T1000 (cell line): ENCODE measurements around the gene DMP1.

Experiments
- DNase-seq: peaks from one replicate; lab custom pipeline; 2025; ENCODE audit warnings: mixed read lengths; lab: John Stamatoyannopoulos, UW

DMP1 gene, protein sequence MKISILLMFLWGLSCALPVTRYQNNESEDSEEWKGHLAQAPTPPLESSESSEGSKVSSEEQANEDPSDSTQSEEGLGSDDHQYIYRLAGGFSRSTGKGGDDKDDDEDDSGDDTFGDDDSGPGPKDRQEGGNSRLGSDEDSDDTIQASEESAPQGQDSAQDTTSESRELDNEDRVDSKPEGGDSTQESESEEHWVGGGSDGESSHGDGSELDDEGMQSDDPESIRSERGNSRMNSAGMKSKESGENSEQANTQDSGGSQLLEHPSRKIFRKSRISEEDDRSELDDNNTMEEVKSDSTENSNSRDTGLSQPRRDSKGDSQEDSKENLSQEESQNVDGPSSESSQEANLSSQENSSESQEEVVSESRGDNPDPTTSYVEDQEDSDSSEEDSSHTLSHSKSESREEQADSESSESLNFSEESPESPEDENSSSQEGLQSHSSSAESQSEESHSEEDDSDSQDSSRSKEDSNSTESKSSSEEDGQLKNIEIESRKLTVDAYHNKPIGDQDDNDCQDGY

DNA sequence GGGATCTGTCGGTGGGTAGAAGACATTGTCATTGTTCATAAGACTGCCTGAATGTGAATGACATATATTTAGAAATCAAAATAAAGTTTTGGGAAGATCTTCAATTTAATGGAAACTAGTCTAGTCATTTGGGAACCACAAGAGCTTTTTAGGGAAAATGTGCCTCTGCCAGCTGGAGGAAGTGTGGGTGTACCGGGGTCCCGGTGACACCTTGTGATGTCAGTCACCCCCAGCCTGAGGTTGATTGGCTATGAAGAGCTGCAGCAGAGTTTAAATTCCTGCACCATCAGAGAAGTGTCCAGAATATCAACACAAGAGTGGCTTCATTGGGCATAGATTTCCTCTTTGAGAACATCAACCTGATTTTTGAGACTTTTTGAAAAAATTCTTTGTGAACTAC is at the start of gene DMP1:
TSS of gene DMP1 (plus strand) at position 301 of the 400 bp plus-strand sequence. CDS start 6,213 bp downstream, outside the sequence.
- DNase-seq, result no peak

DNA sequence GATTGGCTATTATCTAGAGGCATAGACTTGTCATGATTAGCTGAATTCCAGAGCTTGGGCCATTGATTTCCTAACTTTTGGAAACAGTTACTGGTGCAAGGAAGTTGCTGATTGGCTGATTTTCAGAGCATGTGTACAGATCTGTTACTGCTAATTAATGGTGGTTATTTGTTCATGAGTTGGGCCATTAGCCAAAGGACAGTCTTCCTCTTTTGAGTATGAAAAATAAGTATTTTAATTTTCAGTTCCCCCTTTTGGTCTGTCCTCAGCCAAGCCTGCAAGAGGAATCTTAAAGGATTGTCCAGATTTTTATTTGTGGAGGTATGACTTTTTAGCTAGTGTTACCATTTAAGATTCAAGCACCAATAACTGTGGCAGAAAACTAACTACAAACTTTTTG is 48.7 kb upstream of the DMP1 start:
- DNase-seq, result no peak

DNA sequence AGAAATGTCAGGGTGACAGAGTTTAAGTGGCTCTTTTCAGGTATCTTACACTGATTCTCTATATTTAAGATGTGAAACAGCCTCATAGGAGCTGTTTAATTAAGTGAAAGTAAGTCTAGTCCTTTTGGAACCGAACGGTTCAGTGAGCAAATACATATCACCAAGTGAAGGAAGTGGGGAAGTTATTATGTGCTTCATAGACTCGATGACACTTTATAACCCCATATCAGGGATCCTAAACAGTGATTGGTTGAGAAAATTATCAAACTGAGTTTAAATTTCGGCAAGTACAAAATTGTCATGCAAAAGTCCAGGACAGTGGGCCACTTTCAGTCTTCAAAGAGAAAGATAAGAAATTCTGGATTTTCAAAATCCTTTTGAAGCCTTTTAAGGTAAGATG is 41.9 kb upstream of the DMP1 start, which contains the start of gene DSPP:
TSS of gene DSPP (plus strand) at position 301 of the 400 bp plus-strand sequence. CDS start 2,380 bp downstream, outside the sequence.
- no peak for DNase-seq

DNA sequence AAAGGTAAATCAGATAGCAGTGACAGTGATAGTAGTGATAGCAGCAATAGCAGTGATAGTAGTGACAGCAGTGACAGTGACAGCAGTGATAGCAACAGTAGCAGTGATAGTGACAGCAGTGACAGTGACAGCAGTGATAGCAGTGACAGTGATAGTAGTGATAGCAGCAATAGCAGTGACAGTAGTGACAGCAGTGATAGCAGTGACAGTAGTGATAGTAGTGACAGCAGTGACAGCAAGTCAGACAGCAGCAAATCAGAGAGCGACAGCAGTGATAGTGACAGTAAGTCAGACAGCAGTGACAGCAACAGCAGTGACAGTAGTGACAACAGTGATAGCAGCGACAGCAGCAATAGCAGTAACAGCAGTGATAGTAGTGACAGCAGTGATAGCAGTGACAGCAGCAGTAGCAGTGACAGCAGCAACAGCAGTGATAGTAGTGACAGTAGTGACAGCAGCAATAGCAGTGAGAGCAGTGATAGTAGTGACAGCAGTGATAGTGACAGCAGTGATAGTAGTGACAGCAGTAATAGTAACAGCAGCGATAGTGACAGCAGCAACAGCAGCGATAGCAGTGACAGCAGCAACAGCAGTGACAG is 35.7 kb upstream of the DMP1 start:
- no peak for DNase-seq

DNA sequence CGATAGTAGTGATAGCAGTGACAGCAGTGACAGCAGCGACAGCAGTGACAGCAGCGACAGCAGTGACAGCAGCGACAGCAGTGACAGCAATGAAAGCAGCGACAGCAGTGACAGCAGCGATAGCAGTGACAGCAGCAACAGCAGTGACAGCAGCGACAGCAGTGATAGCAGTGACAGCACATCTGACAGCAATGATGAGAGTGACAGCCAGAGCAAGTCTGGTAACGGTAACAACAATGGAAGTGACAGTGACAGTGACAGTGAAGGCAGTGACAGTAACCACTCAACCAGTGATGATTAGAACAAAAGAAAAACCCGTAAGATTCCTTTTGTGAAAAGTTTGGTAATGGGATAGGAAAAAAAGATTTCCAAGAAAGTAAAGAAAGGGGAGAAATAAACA is 33.8 kb upstream of the DMP1 start:
- no peak for DNase-seq

DNA sequence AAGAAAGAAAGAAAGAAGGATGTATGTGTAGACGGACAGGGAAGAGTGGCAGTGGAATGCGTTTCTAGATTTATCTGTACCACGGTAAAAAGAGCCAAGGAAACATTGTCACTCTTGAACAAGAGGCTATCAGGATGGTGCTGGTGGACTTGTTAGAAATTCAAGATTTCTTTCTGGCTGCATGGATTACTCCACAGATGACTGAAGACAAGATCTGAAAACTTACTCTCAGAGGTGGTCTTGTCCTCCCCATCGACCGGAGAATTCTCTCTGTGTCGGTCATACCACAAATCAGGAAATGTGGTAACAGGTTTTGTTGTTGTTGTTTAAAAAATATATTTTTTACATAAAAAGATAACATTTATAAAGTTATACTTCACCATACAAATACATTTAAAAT is 30.0 kb upstream of the DMP1 start:
- DNase-seq, result no peak

DNA sequence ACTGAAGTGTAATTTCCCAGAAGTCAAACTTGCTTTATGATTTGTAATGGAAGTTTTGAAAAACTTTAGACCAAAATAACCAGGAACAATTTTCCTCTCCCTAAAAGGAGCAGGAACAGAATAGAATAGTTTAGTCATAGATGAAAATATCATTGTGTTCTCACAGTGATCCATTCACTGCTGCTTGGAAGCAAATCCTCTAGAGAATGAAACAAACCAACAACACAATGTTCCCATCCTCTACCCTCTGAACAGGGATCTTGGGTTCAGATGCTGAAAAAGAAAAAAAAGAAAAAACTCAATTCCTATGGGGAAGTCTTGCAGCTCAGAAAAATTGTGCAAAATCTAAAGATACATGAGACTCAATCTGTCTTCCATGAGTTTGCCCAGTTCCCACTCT is 29.6 kb upstream of the DMP1 start:
- no peak for DNase-seq

DNA sequence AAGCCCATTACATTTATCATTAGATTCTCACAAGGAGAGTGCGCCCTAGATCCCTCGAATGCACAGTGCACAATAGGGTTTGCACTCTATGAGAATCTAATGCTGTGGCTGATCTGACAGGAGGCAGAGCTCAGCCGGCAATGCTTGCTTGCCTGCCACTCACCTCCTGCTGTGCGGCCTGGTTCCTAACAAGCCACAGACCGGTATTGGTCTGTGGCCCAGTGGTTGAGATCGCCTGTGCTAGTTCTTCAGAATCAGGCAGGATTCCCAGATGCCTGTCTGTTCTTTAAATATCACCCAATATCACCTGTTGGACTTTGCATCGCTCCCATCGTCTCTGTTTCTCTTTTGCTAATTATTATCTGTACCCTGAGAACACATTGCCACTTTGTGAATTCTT is 27.8 kb upstream of the DMP1 start:
- no peak for DNase-seq

DNA sequence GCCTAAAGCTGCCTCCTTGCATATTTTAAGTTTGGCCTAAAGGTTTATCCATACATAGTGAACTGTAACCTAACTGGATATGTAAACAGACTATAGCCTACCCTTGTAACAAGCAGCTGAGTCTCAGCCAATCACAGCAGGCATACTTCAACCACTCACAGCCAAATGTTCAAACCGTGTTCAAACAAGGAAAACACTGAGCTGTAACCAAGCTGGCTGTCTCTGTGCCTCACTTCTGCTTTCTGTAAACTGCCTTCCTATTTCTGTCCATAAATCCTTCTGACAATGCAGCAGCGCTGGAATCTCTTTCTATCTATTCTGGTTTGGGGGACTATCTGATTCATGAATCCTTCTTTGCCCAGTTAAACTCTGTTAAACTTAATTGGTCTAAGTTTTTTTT is 25.4 kb upstream of the DMP1 start:
- no peak for DNase-seq

DNA sequence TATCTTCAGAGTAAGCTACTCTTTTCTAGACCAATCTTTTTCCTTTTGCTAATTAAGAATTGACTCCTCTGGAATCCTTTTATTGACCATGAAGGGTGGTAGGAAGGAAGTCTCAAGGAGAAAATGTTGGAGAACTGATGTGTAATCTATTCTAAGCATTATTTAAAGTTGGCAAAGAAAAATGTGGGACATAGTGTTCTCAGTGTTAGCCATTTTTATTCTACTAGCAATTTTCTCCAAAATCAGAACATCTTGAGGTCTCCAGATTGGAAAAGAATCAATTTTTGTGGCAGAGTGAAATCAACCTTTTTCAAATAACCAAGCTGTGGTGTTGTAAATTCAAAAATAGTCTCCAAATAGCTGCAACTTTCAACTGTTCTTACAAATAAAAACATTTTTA is 18.4 kb upstream of the DMP1 start:
- DNase-seq, result no peak

DNA sequence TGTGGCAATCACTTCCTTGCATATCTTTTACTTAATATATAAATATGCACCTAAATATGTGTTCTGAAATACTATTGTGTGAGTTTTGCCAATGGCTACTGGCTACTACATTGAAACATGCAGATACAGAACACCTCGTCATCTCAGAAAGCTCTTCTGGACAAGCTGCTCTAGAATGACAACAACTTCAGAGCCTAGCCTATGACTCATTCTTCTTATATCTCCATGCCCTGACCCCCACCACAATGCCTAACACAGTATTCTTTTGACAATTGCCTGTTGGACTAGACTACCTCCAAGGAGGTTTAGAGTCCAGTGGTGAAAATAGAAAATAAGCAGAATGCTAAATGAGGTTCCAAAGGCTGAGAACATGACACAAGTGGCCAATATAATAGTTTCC is 17.6 kb upstream of the DMP1 start:
- no peak for DNase-seq

DNA sequence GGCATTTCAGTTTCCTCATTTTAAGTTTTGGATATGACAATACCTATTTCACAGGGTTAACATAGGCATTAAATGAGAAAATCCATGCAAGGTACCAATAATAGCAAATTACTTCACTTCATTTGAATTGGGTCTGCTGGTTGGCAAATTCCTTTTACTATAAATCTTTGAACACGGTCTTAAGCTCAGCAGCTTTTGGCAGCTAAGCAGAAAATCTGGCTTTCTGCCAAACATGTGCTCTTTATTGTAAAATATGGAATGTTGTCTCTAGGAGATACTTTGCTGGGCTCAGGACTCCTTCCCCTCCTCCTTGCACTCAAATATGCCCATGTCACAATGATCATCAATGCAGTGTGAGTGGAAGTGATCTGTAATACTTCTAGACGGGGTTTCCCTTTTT is 16.8 kb upstream of the DMP1 start:
- no peak for DNase-seq

DNA sequence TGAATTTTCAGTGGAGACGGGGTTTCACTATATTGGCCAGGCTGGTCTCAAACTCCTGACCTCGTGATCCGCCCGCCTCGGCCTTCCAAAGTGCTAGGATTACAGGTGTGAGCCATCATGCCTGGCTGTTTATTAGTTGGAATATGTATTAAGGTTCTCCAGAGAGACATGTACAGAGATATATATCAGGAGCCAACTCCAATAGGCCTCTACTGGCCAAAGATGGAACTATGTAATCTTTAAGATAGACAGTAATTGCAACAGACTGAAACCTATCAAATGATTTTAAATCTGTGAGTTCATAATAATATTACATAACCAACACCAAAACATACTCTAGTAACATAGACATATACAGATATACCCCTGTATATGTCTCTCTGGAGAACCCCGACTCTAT is 5.8 kb upstream of the DMP1 start:
- DNase-seq, result no peak

DNA sequence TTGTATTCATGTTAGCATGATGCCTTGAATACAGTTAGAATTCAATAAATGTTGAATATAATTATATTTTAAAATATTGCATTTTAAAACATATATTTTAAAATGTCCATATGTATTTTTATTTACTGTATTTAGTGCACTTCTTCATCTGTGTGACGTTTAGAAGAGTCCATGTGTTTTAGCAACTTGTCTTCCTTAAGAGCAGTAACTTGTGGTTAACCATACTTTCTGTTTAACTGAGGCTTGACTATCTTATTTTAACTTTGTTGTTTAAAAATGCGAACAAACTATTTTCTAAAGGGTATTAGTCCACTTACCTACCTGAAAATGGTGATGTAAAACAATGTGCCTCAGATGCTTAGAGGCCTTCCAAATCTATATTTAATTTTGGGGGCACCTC is 858 bp downstream of the DMP1 start:
- no peak for DNase-seq

DNA sequence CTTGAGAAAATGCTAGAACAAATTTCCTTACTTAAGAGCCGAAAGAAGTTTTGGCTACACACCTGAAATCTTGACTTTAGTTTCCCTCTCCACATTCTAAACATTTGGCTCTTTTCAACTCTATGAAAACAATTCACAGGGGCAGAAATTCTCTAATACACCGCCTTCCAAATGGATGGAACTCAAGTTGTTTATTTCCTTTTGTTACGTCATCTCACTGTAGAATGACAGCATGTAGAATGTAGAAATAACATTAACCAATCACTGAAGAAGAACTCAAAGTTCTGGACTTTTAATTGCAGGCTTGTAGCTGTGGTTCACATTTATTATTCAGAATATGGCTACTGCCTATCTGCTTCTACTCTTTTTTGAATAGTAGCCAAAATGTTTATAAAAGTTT is 1.9 kb downstream of the DMP1 start:
- DNase-seq, result no peak

DNA sequence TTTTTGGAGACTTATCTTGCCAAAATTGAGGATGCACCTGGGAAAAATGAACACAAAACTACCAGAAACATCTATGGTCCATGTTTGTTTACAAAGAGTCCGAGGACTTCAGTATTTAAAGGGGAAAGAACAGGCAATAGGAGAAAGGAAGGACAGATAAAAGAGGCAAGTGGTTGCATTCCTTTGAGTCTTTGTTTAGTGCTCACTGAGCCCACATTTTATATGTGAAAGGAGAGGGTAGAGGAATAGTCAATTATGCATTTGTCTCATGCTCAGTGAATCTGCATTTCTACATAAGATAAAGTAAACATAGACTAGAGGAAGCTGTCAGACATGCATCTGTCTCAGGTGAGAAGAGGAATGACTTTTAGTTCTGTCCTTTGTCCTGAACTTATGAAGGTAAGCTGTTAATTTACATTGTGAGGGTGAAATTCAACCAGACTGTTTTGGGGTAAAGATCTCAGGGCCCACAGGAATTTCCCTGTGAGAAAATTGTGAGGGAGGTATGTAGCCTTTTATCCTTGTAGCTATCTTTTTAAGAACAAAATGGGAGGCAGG is 4.5 kb downstream of the DMP1 start:
- no peak for DNase-seq

DNA sequence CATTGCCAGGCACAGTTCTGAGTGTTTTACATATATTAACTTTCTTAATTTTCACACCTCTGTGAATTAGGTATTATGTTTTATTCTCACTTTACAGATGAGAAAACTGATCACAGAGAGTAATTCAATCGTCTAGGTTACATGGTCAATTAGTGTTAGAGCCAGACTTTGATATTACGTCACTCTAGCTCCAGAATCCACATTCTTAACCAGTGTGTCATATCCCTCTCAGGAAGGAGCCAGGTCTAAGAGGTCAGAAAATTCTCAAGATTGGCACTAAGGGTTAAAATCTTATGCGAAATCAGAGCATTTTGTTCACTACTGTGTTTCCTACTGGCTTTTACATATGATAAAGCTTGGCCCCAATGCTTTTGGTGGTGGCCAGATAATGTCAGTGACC is 7.4 kb downstream of the DMP1 start:
- peak; percentile 6 for DNase-seq

DNA sequence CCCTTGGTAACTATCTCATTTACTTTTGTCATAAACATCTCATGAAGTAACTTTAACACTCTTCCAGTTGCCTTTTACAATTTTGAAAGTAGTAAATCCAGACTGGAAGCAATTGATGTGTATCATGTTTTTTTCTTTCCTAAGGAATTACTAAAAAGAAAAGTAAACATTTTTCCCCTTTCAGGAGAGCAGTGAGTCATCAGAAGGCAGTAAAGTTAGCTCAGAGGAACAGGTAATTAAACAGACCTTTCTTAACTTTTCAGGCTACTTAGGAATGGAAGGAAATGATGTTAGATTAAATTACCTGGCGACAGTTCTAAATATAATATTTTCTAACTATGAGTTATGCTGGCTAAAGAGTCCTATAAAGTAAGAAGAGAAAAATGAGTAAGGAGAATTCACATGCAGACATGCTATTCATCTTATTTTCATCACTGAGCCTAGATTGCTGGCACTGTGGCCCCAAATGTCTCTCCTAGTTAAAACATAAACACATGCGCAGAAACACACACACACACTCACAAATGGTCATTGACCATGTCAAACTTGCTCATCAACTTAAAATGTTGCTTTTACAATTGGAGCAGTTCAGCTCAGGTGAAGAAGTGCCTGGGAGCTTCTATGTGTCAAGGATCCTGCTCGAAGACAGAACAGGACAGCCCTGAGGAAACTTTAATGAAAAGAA is 9.3 kb downstream of the DMP1 start:
- no peak for DNase-seq

DNA sequence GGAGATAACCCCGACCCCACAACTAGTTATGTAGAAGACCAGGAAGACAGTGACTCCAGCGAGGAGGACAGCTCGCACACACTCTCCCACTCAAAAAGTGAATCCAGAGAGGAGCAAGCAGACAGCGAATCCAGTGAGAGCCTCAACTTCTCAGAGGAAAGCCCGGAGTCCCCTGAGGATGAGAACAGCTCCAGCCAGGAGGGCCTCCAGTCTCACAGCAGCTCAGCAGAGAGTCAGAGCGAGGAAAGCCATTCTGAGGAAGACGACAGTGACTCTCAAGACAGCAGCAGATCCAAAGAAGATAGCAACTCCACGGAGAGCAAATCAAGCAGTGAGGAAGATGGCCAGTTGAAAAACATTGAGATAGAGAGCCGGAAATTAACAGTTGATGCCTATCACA is 12.8 kb downstream of the DMP1 start:
- DNase-seq, result no peak

DNA sequence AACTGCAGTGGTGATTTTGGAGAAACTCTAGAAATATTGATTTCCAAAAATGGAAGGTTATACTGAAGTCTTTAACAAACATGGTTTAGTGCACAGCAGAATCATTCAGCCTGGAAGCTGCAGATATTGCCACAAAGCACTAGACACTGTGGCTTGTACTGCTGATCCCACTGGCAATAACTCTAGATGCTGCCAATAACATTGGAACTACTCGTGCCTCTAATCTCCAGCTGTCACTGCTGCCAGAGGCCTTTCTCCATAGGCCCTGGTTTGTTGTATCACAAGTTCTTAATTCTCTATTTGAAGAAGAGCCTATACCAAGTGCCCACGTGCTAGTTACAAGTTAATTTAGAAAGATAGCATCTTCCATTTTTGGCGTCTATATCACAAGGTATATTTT is 19.3 kb downstream of the DMP1 start:
- DNase-seq, result no peak

DNA sequence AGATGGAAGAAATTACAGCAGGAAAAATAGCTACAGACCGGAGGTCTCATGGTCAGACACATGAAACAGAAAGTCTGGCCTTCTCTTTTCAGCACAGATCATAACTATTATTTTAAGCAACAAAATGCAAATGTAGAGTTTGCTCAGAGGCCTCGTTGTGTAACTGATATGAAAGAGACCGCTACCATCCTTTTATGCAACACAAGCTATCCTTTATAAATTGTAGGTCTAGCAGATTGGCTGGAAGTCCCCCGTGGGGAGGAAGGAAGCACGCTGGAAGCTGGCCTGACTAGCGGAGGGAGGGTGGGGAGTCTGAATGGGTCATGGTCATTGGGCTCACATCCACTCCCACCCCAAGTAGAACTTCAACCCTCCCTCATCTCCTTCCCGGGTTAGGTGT is 27.7 kb downstream of the DMP1 start:
- DNase-seq, result no peak

DNA sequence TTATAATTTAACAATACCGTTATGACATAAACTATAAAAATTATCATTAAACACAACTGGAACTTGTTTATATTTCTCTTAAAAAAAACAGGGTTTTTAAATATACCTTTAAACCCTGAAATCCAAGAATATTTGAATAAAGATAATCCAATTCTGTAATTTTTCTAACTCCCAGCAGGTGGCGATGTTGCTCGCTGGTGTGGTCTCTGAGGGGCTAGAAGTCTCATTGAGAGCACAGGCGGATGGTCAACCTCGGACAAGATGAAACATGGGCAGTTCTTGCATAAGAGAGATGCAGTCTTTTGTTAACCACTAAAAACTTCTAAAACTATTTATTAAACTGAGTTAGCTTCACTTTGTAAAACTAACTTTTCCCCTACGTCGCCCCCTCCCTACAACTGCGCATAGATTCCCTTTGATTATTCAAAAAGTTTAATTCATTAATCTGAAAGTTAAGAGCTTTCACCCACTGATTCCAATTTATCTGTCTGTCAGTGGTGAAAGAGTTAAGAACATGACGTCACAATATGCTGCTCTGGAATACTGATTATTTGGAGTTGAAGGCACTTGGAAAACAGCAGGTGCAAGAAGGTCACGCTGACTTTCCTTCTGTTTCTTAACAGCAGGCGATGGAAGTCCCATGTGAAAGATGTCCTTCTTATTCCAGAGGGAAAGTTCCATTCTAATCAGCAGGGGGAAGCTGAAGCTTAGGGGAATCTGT is 29.5 kb downstream of the DMP1 start:
- peak; percentile 13 for DNase-seq
